Measurements from ENCODE around the gene RBM26.

DNA sequence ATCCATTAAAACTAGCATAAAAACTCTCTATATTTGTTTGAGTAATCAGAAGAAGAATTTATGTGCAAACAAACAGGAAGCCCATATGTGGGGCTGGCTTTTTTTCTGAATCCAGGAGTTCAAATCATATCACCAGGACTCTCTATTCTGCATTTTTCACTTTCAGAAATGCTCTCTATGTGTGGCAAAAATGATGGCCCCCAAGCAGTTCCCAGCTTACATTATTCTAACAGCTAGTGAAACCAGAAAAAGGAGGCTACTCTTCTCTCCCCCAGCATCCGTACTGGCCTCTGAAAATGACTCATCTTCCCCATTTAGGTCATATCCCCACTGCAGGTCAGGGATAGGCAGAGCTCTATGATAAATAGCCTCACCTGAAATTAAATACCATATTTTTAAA, 20.4 kb downstream of the RBM26 start:
- TF ChIP-seq, protein P1, sequence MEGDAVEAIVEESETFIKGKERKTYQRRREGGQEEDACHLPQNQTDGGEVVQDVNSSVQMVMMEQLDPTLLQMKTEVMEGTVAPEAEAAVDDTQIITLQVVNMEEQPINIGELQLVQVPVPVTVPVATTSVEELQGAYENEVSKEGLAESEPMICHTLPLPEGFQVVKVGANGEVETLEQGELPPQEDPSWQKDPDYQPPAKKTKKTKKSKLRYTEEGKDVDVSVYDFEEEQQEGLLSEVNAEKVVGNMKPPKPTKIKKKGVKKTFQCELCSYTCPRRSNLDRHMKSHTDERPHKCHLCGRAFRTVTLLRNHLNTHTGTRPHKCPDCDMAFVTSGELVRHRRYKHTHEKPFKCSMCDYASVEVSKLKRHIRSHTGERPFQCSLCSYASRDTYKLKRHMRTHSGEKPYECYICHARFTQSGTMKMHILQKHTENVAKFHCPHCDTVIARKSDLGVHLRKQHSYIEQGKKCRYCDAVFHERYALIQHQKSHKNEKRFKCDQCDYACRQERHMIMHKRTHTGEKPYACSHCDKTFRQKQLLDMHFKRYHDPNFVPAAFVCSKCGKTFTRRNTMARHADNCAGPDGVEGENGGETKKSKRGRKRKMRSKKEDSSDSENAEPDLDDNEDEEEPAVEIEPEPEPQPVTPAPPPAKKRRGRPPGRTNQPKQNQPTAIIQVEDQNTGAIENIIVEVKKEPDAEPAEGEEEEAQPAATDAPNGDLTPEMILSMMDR (IDR thresholded peaks at IDR 0.05; ENCODE audit: low read length): no peak
- TF ChIP-seq EZH2 (optimal IDR thresholded peaks at IDR 0.05; ENCODE audit: low read depth, low read length): no peak
